K562 (cell line): ENCODE data around the gene ZNF213. TPM values are rescaled to one million over a fixed set of nuclear protein-coding genes. Genes with fewer than 3 reads are reported as not detected.

Experiments
- FOXK2 ChIP-seq, 2 experiments: fragments of 450-650 bp; IDR thresholded peaks in 1 of 2; conservative IDR thresholded peaks in 1 of 2; 2 replicates each; pipeline ENCODE4 v1.6.1; 2016; ENCODE audit warnings: low read depth in 2 of 2, mild to moderate bottlenecking in 1 of 2
- HDAC2 ChIP-seq: fragments of 450-650 bp; IDR thresholded peaks from 2 replicates; pipeline ENCODE4 v1.6.1; 2016; ENCODE audit warnings: mild to moderate bottlenecking
- HNRNPLL ChIP-seq: fragments of 200-400 bp; formaldehyde crosslinking; IDR thresholded peaks from 2 replicates; pipeline ENCODE4 v1.6.1; 2017; ENCODE audit warnings: low read length, low read depth, mild to moderate bottlenecking; ENCODE audit not compliant: poor library complexity, severe bottlenecking
- MAFF ChIP-seq: IDR thresholded peaks from 2 replicates; pipeline ENCODE4 v1.6.1; 2012; ENCODE audit warnings: low read length, improper control_type of control experiment
- MEIS2 ChIP-seq: fragments of 450-650 bp; IDR thresholded peaks from 2 replicates; pipeline ENCODE4 v1.6.1; 2014; ENCODE audit warnings: mild to moderate bottlenecking; ENCODE audit not compliant: partially characterized antibody
- MTA3 ChIP-seq: fragments of 450-650 bp; formaldehyde crosslinking; IDR thresholded peaks from 2 replicates; pipeline ENCODE4 v1.6.1; 2017; ENCODE audit warnings: mild to moderate bottlenecking, borderline replicate concordance
- MTF1 ChIP-seq: fragments of 250-450 bp; sonication (Bioruptor Pico); IDR thresholded peaks from 2 replicates; pipeline ENCODE4 v1.9.0; 2021; ENCODE audit warnings: moderate library complexity, mild to moderate bottlenecking, inconsistent platforms, borderline replicate concordance
- MYC ChIP-seq, 2 experiments: fragments of 250-450 bp in 1 of 2; sonication (Bioruptor Pico) in 1 of 2; IDR thresholded peaks; 2 replicates each; pipeline versions ENCODE4 v1.5.1 to v1.6.1; 2012 to 2021; ENCODE audit warnings: low read depth in 2 of 2, borderline replicate concordance in 1 of 2, improper control_type of control experiment in 1 of 2, low read length in 1 of 2, mild to moderate bottlenecking in 1 of 2, moderate library complexity in 1 of 2
- RNF2 ChIP-seq: sonication (generic); IDR thresholded peaks from 2 replicates; pipeline ENCODE4 v1.6.1; 2016
- ZNF232 ChIP-seq: sonication (generic); formaldehyde crosslinking; IDR thresholded peaks from 2 replicates; pipeline ENCODE4 v1.8.0; 2022; ENCODE audit warnings: mild to moderate bottlenecking, missing genetic modification reagents
- polyA plus RNA-seq, 8 experiments: library from polyadenylated mRNA; depleted of rRNA in 4 of 8; stranded (reverse) in 5 of 8; unstranded in 3 of 8; fragments of >200 nt; fragmentation: Nextera tagmentation in 2 of 8; fragmentation: Illumina TruSeq in 1 of 8; extraction: Ambion mirVana in 2 of 8; extraction: Trizol in 1 of 8; gene quantifications; 2 replicates each; pipeline versions ENCODE4 v1.2.1 to v1.2.3, GENCODE V29; 2011 to 2014; ENCODE audit warnings: inconsistent platforms in 1 of 8, missing spikeins in 1 of 8
- total RNA-seq, 7 experiments: library from RNA; depleted of rRNA in 6 of 7; stranded (reverse); fragments of >200 nt in 6 of 7; fragmentation: Illumina TruSeq in 2 of 7; extraction: Trizol in 2 of 7; gene quantifications; 2 replicates each; pipeline versions ENCODE4 v1.2.1 to v1.2.3, GENCODE V29; 2011 to 2021; ENCODE audit warnings: low replicate concordance in 1 of 7
- TF ChIP-seq, protein P1 (sequence below): sonication (generic); formaldehyde crosslinking; IDR thresholded peaks from 2 replicates; pipeline ENCODE4 v1.8.1; 2023; ENCODE audit warnings: mild to moderate bottlenecking, missing genetic modification reagents
- TF ChIP-seq, protein P2 (sequence below): fragments of 250-450 bp; sonication (Bioruptor Pico); IDR thresholded peaks from 2 replicates; pipeline ENCODE4 v1.8.0; 2022; ENCODE audit warnings: moderate library complexity, mild to moderate bottlenecking, inconsistent platforms
- TF ChIP-seq, protein P3 (sequence below): fragments of 250-450 bp; sonication (Bioruptor Pico); IDR thresholded peaks from 2 replicates; pipeline ENCODE4 v1.8.0; 2022; ENCODE audit warnings: moderate library complexity, mild to moderate bottlenecking, inconsistent platforms
- TF ChIP-seq, protein P4 (sequence below): fragments of 450-650 bp; formaldehyde crosslinking; IDR thresholded peaks from 2 replicates; pipeline ENCODE4 v1.4.0; 2022; ENCODE audit warnings: missing genetic modification characterization
- TF ChIP-seq, protein P5 (sequence below): fragments of 250-450 bp; sonication (Bioruptor Pico); IDR thresholded peaks from 2 replicates; pipeline ENCODE4 v1.8.0; 2021; ENCODE audit warnings: moderate library complexity, mild to moderate bottlenecking, inconsistent platforms
- TF ChIP-seq, protein P6 (sequence below): sonication (generic); formaldehyde crosslinking; IDR thresholded peaks from 2 replicates; pipeline ENCODE4 v1.8.0; 2022; ENCODE audit warnings: missing genetic modification reagents, mild to moderate bottlenecking, moderate library complexity, borderline replicate concordance

The ZNF213 gene
- total and polyA plus RNA-seq, 9 of the 15 experiments (the other 6 are each of a cell fraction or from before 2014, with no cell fraction given), result 0.49 to 10.0 (median 1.8) TPM

DNA sequence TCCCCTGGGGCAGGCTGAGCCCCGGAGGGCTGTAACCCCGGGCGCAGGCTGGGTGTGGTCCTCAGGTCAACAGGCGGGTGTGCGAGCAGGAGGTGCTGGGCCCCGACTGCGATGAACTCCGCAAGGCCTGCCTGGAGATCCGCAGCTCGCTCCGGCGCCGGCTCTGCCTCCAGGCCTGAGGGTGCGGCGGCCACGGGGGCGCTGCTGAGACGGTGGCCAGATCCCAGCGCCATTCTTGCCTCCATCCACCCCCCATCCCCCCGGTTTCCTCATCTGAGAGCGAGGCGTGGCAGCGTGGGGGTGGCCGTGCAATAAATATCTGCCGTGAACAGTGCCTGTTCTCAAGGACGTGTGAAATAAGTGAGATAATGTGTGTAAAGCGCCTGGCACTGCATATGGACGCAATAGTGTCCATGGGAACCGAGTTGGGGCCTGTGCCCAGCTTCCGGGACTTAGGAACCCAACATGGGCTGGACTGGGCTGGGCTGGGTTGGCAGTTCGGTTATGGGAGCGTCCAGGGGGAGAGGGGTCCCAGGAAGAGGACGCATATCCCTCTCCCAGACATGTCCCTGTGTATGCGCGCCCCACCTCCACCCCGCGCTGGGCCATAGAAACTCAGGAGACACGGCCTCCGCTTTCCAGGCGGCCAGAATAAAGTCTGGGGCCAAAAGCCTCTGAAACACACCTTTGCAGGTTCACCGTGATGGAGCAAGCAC is 15.0 kb downstream of the ZNF213 start (continued):
- TF ChIP-seq HNRNPLL, result peak; percentile 42
- peak; percentile 6 for TF ChIP-seq MEIS2
- TF ChIP-seq, protein P1, sequence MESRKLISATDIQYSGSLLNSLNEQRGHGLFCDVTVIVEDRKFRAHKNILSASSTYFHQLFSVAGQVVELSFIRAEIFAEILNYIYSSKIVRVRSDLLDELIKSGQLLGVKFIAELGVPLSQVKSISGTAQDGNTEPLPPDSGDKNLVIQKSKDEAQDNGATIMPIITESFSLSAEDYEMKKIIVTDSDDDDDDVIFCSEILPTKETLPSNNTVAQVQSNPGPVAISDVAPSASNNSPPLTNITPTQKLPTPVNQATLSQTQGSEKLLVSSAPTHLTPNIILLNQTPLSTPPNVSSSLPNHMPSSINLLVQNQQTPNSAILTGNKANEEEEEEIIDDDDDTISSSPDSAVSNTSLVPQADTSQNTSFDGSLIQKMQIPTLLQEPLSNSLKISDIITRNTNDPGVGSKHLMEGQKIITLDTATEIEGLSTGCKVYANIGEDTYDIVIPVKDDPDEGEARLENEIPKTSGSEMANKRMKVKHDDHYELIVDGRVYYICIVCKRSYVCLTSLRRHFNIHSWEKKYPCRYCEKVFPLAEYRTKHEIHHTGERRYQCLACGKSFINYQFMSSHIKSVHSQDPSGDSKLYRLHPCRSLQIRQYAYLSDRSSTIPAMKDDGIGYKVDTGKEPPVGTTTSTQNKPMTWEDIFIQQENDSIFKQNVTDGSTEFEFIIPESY (CRISPR knock-in tag), result 0 out of 2 replicates have a peak, but pooled peaks have one; percentile 37
- peak; percentile 70 for TF ChIP-seq MYC (IDR thresholded peaks at IDR 0.05; ENCODE audit: low read depth, low read length)
- peak; percentile 71; the same call in 1 of the 2 replicates for TF ChIP-seq MYC (CRISPR knock-in tag; IDR thresholded peaks at IDR 0.05; ENCODE audit: borderline replicate concordance, low read depth)
- TF ChIP-seq, protein P2, sequence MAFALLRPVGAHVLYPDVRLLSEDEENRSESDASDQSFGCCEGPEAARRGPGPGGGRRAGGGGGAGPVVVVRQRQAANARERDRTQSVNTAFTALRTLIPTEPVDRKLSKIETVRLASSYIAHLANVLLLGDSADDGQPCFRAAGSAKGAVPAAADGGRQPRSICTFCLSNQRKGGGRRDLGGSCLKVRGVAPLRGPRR (CRISPR knock-in tag), result no peak
- no peak for TF ChIP-seq ZNF232 (CRISPR knock-in tag)
- TF ChIP-seq, protein P3, sequence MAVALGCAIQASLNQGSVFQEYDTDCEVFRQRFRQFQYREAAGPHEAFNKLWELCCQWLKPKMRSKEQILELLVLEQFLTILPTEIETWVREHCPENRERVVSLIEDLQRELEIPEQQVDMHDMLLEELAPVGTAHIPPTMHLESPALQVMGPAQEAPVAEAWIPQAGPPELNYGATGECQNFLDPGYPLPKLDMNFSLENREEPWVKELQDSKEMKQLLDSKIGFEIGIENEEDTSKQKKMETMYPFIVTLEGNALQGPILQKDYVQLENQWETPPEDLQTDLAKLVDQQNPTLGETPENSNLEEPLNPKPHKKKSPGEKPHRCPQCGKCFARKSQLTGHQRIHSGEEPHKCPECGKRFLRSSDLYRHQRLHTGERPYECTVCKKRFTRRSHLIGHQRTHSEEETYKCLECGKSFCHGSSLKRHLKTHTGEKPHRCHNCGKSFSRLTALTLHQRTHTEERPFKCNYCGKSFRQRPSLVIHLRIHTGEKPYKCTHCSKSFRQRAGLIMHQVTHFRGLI, result no peak
- TF ChIP-seq FOXK2 (conservative IDR thresholded peaks at IDR 0.05 in 1 of 2, IDR thresholded peaks at IDR 0.05 in 1 of 2; ENCODE audit: low read depth in 2 of 2), result no peak
- TF ChIP-seq, protein P4, sequence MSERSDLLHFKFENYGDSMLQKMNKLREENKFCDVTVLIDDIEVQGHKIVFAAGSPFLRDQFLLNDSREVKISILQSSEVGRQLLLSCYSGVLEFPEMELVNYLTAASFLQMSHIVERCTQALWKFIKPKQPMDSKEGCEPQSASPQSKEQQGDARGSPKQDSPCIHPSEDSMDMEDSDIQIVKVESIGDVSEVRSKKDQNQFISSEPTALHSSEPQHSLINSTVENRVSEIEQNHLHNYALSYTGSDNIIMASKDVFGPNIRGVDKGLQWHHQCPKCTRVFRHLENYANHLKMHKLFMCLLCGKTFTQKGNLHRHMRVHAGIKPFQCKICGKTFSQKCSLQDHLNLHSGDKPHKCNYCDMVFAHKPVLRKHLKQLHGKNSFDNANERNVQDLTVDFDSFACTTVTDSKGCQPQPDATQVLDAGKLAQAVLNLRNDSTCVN (CRISPR knock-in tag), result no peak
- TF ChIP-seq MTF1, result no peak
- no peak for TF ChIP-seq MAFF
- TF ChIP-seq, protein P5, sequence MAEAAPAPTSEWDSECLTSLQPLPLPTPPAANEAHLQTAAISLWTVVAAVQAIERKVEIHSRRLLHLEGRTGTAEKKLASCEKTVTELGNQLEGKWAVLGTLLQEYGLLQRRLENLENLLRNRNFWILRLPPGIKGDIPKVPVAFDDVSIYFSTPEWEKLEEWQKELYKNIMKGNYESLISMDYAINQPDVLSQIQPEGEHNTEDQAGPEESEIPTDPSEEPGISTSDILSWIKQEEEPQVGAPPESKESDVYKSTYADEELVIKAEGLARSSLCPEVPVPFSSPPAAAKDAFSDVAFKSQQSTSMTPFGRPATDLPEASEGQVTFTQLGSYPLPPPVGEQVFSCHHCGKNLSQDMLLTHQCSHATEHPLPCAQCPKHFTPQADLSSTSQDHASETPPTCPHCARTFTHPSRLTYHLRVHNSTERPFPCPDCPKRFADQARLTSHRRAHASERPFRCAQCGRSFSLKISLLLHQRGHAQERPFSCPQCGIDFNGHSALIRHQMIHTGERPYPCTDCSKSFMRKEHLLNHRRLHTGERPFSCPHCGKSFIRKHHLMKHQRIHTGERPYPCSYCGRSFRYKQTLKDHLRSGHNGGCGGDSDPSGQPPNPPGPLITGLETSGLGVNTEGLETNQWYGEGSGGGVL (CRISPR knock-in tag), result no peak
- TF ChIP-seq HDAC2, result 0 out of 2 replicates have a peak, but pooled peaks have one; percentile 43
- TF ChIP-seq, protein P6, sequence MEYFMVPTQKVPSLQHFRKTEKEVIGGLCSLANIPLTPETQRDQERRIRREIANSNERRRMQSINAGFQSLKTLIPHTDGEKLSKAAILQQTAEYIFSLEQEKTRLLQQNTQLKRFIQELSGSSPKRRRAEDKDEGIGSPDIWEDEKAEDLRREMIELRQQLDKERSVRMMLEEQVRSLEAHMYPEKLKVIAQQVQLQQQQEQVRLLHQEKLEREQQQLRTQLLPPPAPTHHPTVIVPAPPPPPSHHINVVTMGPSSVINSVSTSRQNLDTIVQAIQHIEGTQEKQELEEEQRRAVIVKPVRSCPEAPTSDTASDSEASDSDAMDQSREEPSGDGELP (CRISPR knock-in tag), result peak; percentile 69
- no peak for TF ChIP-seq RNF2
- TF ChIP-seq MTA3, result peak; percentile 56; the same call in 1 of the 2 replicates
